Measurements from ENCODE around the gene CCDC54. TPM values are rescaled to one million over a fixed set of nuclear protein-coding genes. Genes with fewer than 3 reads are reported as not detected.

Gene CCDC54
- total RNA-seq, 4 donors from 2014 or later: not detected

GRCh38 chr3:107408513-107408912 lies 31.3 kb downstream of the CCDC54 start:
- TF ChIP-seq CTCF (IDR thresholded peaks at IDR 0.05) (no peak), POLR2A (IDR thresholded peaks at IDR 0.05) (no peak)
- H3K4me3 ChIP-seq (ENCODE audit: low read depth, poor library complexity, severe bottlenecking): no peak overlapping the region
- intact Hi-C loops (cut with DNase I; ENCODE audit: low total_unique reads): no loop called here
- WGBS, 2 donors: 97 to 100% methylated on average over 3 to 5 of the region's 5 CpGs
- no peak for DNase-seq (ENCODE audit: low spot score in 2 of 2)

- H3K4me3 ChIP-seq (ENCODE audit: low read depth, poor library complexity, severe bottlenecking): no peak overlapping the region
- DNase-seq (ENCODE audit: low spot score in 2 of 2): no peak
- 91% methylated on average over 2 of the region's 2 CpGs for WGBS, 2 donors
- intact Hi-C loops (cut with DNase I; ENCODE audit: low total_unique reads): no loop called here
- TF ChIP-seq POLR2A (IDR thresholded peaks at IDR 0.05): no peak
- TF ChIP-seq CTCF (IDR thresholded peaks at IDR 0.05): no peak
These were observed 32.1 kb downstream of the CCDC54 start for GRCh38 chr3:107409365-107409764.

- DNase-seq (ENCODE audit: low spot score in 2 of 2): no peak
- no peak for TF ChIP-seq POLR2A (IDR thresholded peaks at IDR 0.05)
- no peak for TF ChIP-seq CTCF (IDR thresholded peaks at IDR 0.05)
- H3K4me3 ChIP-seq (ENCODE audit: low read depth, poor library complexity, severe bottlenecking): no peak overlapping the region
- intact Hi-C loops (cut with DNase I; ENCODE audit: low total_unique reads): no loop called here
- WGBS, 2 donors: 77 to 81% methylated on average over 1 of the region's 1 CpG
These were observed 33.4 kb downstream of the CCDC54 start for GRCh38 chr3:107410606-107411005.

- TF ChIP-seq CTCF (IDR thresholded peaks at IDR 0.05): no peak
- TF ChIP-seq POLR2A (IDR thresholded peaks at IDR 0.05): no peak
- no peak for DNase-seq (ENCODE audit: low spot score in 2 of 2)
- no peak overlapping the region for H3K4me3 ChIP-seq (ENCODE audit: low read depth, poor library complexity, severe bottlenecking)
- intact Hi-C loops (cut with DNase I; ENCODE audit: low total_unique reads): no loop called here
These were observed 33.8 kb downstream of the CCDC54 start for GRCh38 chr3:107411056-107411455.

- intact Hi-C loops (cut with DNase I; ENCODE audit: low total_unique reads): no loop called here
- 66 to 71% methylated on average over 2 of the region's 2 CpGs for WGBS, 2 donors
- no peak overlapping the region for H3K4me3 ChIP-seq (ENCODE audit: low read depth, poor library complexity, severe bottlenecking)
- DNase-seq (ENCODE audit: low spot score in 2 of 2): no peak
- TF ChIP-seq POLR2A (IDR thresholded peaks at IDR 0.05): no peak
These were observed 34.5 kb downstream of the CCDC54 start for GRCh38 chr3:107411779-107412178.

GRCh38 chr3:107412376-107412775 lies 35.1 kb downstream of the CCDC54 start:
- TF ChIP-seq POLR2A (IDR thresholded peaks at IDR 0.05): no peak
- no peak for TF ChIP-seq CTCF (IDR thresholded peaks at IDR 0.05)
- intact Hi-C loops (cut with DNase I; ENCODE audit: low total_unique reads): no loop called here
- DNase-seq (ENCODE audit: low spot score in 2 of 2): no peak
- no peak overlapping the region for H3K4me3 ChIP-seq (ENCODE audit: low read depth, poor library complexity, severe bottlenecking)
- WGBS, 2 donors: 50 to 64% methylated on average over 3 of the region's 3 CpGs

All from lower leg skin (tissue), 4 donors.